Measurements from ENCODE around the gene ROGDI.

Gene ROGDI

DNA sequence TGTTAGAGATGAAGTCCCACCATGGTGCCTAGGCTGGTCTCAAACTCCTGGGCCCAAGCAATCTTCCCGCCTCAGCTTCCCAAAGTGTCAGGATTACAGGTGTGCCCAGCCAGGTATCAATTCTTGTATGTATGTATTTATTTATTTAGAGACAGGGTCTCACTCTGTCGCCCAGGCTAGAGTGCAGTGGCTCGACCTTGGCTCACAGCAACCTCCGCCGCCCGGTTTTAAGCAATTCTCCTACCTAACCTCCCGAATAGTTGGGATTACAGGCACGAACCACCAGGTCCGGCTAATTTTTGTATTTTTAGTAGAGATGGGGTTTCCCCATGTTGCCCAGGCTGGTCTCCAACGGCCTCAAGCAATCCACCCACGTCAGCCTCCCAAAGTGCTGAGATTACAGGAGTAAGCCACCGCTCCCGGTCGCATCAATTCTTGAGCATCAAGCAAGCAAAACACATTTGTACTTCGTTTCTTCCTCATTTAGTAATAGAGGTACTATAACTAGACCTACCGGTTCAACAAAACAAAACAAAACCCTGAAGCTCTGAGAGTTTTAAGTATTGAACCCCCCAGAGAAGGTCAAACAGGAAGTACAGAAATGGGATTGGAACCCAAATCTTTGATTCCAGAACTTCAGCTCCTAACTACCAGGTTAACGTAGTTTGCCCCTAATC, 34.4 kb downstream of the ROGDI start:
- DNase-seq (ENCODE audit: low read depth in 1 of 2, low spot score in 1 of 2), result no peak

DNA sequence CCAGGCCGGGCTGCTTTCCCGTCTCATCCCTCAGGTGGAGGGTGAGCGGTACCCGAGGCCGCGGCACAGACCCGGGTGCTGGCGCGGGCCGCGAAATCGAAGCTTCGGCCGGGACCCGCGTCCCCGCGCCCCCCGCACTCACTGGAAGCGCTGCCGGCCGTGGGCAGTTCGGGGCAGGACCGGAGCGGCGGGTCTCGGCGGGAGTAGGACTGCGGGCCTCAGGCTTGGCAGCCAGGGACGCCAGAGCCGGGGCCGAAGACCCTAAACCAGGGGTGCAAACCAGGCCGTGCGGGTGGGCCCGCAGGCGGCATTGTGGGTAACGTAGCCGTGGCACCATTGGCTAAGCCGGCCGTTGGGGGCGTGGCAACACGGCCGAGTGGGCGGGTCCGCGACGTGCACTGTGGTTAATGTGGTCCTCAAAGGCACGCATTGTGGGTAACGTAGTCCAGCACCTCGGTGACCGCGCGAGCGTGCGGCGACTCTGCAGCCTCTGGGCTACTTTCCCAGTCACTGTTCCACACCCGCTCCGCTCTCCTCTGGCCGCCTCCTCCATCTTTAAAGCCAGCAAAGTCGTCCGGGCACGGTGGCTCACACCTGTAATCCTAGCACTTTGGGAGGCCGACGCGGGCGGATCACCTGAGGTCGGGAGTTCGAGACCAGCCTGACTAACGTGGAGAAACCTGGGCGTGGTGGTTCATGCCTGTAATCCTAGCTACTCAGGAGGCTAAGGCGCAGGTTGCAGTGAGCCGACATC, 35.4 kb downstream of the ROGDI start, which contains the start of gene ZNF500:
ZNF500 (minus strand) TSS at position 288 of the 754 bp plus-strand sequence. CDS start 1,184 bp downstream, outside the sequence.
- DNase-seq (ENCODE audit: low read depth in 1 of 2, low spot score in 1 of 2), result peak; percentile 92 to 98

DNA sequence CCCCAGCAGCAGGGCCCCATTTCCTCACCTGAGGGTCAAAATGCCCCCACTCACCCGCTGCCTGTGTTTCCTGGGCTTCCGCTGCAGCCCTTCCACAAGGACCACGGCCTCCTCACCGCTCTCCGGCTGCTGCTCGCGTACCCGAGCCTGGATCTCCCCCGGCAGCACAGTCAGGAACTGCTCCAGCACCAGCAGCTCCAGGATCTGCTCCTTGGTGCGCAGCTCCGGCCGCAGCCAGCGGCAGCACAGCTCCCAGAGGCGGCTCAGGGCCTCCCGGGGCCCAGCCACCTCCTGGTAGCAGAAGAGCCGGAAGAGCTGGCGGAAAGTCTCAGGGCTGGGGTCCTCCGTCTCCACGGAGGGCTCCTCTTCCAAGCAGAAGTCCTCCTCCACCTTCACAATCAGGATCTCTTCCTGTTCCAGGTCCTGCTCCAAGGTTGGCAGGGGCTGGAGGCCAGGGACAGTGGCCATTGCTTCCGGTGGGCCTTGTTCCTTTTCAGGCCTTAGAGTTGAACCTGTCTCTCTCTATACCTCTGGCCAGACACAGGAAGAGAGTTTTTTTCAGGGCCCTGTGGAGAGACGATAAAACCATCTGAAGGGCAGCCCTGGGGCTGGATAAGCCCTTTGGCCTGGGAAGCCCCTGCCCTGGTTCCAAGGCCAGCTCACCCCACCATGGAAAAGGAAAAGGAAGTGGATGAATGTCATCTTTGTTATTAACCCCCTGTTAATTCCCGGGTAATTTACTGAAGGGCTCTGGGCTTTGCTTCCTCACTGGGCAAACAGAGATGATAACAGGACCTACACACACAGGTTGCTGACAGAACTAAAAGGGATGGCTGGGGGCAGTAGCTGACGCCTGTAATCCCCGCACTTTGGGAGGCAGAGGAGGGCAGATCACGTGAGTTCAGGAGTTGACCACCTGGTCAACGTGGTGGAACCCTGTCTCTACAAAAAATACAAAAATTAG, 36.6 kb downstream of the ROGDI start:
- DNase-seq (ENCODE audit: low read depth in 1 of 2, low spot score in 1 of 2), result no peak

DNA sequence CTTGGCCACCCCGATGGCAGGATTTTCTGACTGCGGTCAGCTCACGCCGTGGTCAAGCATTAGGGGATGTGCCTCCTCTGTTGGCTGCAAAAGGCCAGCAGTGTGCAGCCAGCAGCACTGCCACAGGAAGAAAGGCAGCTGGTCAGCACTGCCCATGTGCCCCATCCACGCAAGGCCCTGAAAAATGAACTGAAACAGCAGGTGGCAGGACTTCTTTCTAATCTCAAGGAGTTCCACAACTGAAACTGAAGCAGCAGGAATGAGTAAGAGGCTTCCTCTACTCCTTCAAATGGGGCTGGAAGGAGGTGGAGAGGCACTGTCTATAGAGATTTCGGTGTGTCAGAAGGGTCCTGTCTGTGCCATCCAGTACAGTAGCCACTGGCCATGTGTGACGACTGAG, 38.6 kb downstream of the ROGDI start:
- no peak for DNase-seq (ENCODE audit: low read depth in 1 of 2, low spot score in 1 of 2)

DNA sequence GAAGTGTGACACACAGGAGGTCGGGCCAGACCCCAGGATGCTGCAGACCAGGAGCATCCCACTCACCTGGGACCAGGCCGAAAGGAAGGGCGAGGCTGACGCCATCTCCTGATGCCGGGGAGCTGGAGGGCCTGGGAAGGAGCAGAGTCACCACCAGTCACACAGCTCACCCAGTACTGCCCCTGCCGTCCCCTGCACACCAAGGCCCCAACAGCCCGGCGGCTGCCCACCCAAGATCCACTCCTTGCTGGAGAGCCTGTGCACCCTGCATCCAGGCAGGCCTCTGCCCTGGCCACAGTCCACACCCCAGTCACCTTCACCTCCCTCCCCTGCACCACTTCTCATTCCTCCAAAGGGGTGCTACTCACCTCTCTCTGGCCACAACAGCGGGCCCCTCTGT, 40.2 kb downstream of the ROGDI start:
- DNase-seq (ENCODE audit: low read depth in 1 of 2, low spot score in 1 of 2), result no peak

DNA sequence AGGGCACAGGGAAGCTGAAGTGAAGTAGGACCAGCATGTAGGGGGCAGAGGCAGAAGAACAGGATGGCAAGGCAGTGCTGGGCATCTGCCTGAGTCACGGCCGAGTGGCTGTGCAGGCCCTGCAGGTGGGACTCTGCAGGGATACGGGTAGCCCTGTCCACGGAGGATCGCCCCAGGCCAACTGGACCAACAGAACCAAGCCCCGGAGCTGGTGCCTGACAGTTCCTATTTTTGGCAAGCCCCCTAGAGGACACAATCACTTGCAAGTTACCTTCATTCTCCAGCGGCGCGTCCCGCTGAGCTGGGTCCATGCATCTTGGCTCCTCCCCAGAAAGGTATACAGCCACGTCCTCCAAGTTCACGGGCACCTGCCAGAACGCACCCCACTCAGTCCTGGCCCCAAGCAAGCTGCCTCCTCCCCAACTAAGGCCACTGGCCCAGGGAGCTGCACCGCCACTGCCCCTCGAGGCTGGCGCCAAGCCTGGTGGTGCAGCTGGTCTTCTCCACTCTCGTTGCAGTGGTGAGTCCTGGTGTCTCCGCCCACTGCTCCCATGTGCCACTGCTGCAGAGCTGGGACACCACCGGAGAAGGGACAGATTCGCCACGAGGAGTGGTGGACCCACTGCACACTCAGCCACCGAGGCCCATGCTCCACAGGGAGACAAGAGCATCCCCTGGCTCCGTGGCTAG, 42.1 kb downstream of the ROGDI start:
- no peak for DNase-seq (ENCODE audit: low read depth in 1 of 2, low spot score in 1 of 2)

DNA sequence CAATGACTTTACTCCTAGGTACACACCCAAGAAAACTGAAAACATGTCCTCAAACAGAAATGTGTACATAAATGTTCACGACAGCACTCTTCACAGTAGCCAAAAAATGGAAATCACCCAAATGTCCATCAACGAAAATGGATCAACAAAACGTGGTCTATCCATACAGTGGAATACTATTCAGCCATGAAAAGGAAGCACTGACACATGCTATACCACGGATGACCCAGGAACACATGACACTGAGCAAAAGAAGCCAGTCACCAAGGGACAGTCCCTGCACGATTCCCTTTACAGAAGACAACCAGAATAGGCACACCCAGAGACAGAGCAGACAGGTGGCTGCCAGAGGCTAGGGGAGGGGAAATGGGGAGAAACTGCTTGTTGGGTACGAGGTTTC, 46.7 kb downstream of the ROGDI start:
- no peak for DNase-seq (ENCODE audit: low read depth in 1 of 2, low spot score in 1 of 2)

DNA sequence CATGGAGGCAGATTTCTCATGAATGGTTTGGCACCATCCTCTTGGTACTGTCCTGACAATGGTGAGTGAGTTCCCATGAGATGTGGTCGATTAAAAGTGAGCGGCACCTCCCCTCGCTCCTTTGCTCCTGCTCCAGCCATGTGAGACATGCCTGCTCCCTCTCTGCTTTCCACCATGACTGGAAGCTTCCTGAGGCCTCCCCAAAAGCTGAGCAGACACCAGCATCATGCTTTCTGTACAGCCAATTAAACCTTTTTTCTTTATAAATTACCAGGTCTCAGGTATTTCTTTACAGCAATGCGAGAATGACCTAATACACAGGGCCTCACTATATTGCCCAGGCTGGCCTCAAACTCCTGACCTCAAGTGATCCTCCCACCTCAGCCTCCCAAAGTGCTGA, 47.6 kb downstream of the ROGDI start:
- DNase-seq (ENCODE audit: low read depth in 1 of 2, low spot score in 1 of 2), result no peak

DNA sequence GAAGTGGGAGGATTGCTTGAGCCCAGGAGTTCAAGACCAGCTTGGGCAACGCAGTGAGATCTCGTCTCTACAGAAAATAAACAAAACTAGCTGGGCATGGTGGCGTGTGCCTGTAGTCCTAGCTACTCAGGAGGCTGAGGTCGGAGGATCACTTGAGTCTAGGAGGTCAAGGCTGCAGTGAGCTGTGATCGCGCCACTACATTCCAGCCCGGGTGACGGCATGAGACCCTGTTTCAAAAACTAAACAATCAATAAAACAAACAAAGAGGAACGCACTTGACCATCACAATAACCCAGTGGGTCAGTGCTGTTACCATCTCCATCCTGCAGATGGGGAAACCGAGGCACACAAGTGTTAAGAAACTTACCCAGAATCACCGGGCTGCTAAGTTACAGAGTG, 49.2 kb downstream of the ROGDI start:
- no peak for DNase-seq (ENCODE audit: low read depth in 1 of 2, low spot score in 1 of 2)

DNA sequence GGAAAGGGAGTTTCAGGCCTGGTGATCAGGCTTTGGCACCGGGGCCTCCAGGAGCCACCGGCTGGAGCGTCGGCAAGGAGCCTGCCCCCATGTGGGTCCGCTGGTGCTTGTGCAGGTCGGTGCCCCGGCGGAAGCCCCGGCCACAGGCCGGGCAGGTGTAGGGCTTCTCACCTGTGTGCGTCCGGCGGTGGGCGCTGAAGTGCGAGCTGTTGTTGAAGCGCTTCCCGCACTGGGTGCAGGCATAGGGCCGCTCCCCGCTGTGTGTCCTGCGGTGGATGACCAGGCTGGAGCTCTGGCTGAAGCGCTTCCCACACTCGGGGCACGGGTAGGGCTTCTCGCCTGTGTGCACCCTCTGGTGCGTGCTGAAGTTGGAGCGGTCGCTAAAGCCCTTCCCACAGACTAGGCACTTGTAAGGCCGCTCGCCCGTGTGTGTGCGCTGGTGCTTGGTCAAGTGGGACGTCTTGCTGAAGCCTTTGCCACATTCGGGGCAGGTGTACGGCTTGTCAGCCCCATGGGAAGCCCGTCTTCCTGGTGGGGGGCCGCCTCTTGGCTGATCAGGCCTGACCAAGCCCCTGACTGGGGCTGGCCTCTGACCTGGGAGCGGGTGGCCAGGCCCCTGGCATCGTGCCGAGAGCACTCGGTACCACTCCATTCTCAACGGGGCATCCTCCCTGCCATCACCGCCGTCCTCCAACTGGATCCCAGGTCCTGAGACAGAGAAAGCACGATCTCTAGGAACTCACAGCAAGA, 49.9 kb downstream of the ROGDI start:
- DNase-seq (ENCODE audit: low read depth in 1 of 2, low spot score in 1 of 2), result no peak

DNA sequence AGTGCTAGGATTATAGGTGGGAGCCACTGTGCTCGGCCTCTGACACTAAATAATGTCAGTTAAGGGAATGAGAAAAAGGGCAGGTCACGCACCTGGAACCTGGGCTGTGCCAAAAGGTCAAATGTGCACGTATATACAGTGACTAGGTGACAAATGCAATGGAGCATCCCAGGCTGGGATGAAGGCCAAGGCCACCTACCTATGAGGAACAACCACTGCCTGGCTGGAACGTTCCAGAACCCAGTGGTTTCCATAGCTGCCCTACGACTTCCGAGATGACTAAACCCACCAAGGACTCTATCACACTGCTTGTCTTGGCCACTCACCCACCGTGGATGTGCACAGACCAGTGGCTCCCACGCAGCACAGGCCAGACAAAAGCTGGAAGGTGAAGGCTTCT, 51.5 kb downstream of the ROGDI start:
- no peak for DNase-seq (ENCODE audit: low read depth in 1 of 2, low spot score in 1 of 2)

DNA sequence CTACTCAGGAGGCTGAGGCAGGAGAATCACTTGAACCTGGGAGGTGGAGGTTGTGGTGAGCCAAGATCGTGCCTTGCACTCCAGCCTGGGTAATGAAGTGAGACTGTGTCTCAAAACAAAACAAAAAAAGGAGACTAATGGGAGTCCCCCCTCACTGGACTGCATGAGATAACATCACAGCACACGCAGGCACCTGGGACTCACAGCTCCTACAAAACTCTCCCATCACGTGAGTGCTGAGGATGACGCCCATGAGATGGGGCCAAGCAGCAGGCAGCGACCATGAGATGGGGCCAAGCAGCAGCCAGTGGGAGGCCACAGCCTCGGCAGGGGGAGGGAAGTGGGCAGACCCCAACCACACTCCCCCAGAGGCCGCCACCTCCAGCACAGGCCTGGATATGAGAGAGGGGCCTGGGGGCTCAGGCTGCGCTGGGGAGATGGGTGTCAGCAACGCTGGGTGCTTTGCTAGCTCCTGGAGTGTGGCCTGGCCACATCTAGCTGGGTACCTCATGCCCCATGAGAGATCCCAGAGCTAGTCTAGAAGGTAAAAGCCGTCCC, 52.7 kb downstream of the ROGDI start:
- no peak for DNase-seq (ENCODE audit: low read depth in 1 of 2, low spot score in 1 of 2)

DNA sequence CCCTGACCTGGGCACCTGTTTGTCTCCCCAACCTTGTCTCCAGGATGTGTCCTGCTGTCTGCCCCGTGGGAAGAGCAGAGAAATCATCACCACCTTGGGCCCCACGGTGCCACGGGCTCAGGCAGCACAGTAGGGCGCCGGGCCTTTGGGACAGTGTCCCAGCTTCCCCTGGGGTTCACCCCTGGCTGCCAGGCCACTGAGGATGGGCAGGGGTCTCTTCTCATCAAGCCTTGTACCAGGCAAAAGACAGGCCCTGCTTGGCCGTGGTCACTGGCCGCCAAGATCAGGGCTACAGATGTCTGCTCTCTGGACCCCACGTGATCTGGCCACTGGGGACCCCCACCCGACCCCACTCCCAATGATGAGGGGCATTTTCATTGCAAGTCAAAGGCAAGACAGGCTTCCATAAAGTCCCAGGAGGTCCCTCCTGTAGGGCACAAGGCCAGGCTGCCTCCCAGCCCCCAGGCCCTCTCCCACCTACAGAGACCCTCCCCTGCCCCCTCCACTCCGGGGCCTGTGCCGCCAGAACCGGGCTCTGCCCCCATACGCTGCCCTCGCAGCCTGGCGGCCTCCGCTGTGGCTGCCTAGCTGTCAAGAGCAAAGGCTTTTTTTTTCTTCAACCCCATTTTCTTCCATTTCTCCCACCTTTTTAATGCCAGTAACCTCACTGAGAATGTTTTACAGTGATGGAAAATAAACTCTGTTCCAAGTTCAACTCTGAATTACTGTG, 53.6 kb downstream of the ROGDI start:
- no peak for DNase-seq (ENCODE audit: low read depth in 1 of 2, low spot score in 1 of 2)

DNA sequence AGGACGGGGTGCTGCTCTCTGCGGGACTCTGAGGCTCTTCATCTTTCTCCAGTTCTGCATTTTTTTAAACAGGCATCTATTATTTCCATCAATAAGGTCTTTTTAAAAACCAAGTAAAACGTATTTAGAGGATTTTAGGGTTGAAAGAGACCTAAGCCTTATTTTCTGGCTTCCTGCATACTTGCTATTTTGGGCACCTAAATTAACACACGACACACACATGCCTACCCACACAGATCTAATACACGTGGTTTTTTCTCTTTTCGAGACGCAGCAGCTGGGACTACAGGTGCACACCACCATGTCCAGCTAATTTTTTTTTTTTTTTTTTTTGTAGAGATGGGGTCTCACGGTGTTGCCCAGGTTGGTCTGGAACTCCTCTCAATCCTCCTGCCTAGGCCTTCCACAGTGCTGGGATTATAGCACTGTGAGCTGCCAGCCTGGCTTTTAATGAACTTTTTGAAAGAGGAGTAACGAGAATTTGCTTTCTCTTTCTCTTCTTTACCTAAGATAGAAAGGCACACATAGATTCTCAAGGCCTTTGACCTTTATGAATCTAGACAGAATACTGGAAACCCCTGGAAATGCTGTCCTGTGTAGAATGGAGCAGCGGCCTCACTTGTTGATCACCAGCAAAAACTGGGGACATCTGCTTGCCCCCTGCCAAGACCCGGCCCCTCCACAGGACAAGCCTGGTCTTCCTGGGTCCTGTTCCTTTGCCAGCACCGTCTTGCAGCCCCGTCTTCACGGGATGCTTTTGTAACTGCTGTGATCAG, 54.3 kb downstream of the ROGDI start:
- no peak for DNase-seq (ENCODE audit: low read depth in 1 of 2, low spot score in 1 of 2)

DNA sequence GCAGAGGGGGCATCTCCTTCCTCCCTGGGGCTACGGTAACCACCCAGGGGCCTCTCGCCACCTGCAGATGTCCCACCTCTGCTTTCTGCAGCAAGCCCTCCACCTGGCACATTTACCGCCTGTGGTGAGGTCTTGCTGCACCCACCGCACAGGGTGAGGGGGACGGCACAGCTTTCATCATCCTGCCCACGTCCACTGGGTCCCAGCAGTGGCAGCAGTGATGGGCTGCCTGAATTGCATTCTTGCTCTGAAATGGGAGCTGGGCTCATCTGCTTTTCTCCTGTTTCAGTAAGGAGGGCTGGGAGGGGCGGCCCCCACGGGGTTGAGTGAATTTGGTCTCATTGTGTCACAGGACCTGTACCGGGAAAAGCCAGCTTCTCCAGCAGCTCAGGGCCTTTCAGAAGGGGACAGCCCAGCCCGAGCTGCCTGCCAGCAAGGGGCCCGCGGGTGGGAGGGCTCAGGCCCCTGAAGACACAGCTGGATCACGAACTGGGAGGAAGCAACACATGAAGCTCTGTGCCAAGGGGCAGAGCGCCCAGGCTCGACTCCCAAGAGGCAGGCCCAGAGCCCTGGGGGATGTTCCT, 55.4 kb downstream of the ROGDI start:
- DNase-seq (ENCODE audit: low read depth in 1 of 2, low spot score in 1 of 2), result no peak

Data from stimulated activated CD4-positive, alpha-beta T cell treated with anti-CD3 and anti-CD28 coated beads, Interleukin-15, amount 100 ng/mL, for 1 hour (primary cell).